H1 (cell line): ENCODE results near the gene STPG1. TPM values are rescaled to one million over a fixed set of nuclear protein-coding genes. Genes with fewer than 3 reads are reported as not detected.

Experiments
- CTCF ChIA-PET: fragments of 300-600 bp; sonication (Branson Sonifier 250); formaldehyde crosslinking; loops from one replicate; lab custom pipeline; 2021; ENCODE audit not compliant: partially characterized antibody; lab: Charles Lee
- POLR2A ChIA-PET: fragments of 300-600 bp; sonication (Branson Sonifier 250); formaldehyde crosslinking; loops from one replicate; lab custom pipeline; 2021; ENCODE audit warnings: inconsistent platforms; ENCODE audit not compliant: partially characterized antibody; lab: Charles Lee
- DNase-seq, 2 experiments: peaks; one replicate each; pipeline versions ENCODE4 v3.0.0 to v3.0.0-alpha.2; 2010 to 2022; ENCODE audit warnings: low spot score in 2 of 2, low read depth in 1 of 2, mixed read lengths in 1 of 2
- FAIRE-seq: peaks from 2 replicates; lab custom pipeline; 2011; peaks lifted over from hg19 to GRCh38; lab: Jason Lieb, UNC
- H2AFZ ChIP-seq: 2 replicates; pipeline ENCODE4 v1.8.1; 2012; ENCODE audit warnings: low read length, inconsistent platforms
- H2AK5ac ChIP-seq: 2 replicates; pipeline ENCODE4 v1.6.1; 2013; ENCODE audit warnings: low read depth, low read length
- H2BK120ac ChIP-seq: replicated peaks from 2 replicates; pipeline ENCODE3; 2013; ENCODE audit warnings: low read depth, low read length, inconsistent platforms
- H2BK12ac ChIP-seq: 2 replicates; pipeline ENCODE4 v1.6.1; 2013; ENCODE audit warnings: low read depth, low read length
- H2BK15ac ChIP-seq: 2 replicates; pipeline ENCODE4 v1.6.1; 2013; ENCODE audit warnings: low read length
- H2BK20ac ChIP-seq: 2 replicates; pipeline ENCODE4 v1.6.1; 2013; ENCODE audit warnings: low read length
- H2BK5ac ChIP-seq: 2 replicates; pipeline ENCODE4 v1.6.1; 2013; ENCODE audit warnings: low read depth, low read length
- H3K14ac ChIP-seq: 2 replicates; pipeline ENCODE4 v1.6.1; 2013; ENCODE audit warnings: inconsistent platforms; ENCODE audit not compliant: insufficient read length
- H3K18ac ChIP-seq: 2 replicates; pipeline ENCODE4 v1.6.1; 2013; ENCODE audit warnings: low read length; ENCODE audit errors: extremely low read depth
- H3K23ac ChIP-seq: 2 replicates; pipeline ENCODE4 v1.6.1; 2013; ENCODE audit warnings: inconsistent platforms; ENCODE audit not compliant: insufficient read length
- H3K23me2 ChIP-seq: 2 replicates; pipeline ENCODE4 v1.6.1; 2013; ENCODE audit warnings: low read depth, low read length
- H3K27ac ChIP-seq: 2 replicates; pipeline ENCODE4 v1.6.1; 2011; ENCODE audit warnings: low read depth, low read length, inconsistent platforms
- H3K27me3 ChIP-seq, 4 experiments: replicated peaks in 1 of 4; 1 replicate in 1 of 4; 2 replicates in 3 of 4; pipeline versions ENCODE4 v1.6.1 to v1.8.1; 2011 to 2013; ENCODE audit warnings: low read length in 3 of 4, mild to moderate bottlenecking in 3 of 4, inconsistent platforms in 2 of 4, mixed read lengths in 2 of 4, moderate library complexity in 1 of 4; ENCODE audit not compliant: control insufficient read depth in 3 of 4, insufficient read depth in 3 of 4; ENCODE audit errors: extremely low read depth in 1 of 4
- H3K36me3 ChIP-seq, 4 experiments: 2 replicates each; pipeline versions ENCODE4 v1.6.1 to v1.8.1; 2011 to 2013; ENCODE audit warnings: mild to moderate bottlenecking in 4 of 4, low read length in 3 of 4, moderate library complexity in 2 of 4, control low read depth in 1 of 4, inconsistent platforms in 1 of 4; ENCODE audit not compliant: insufficient read depth in 4 of 4, control insufficient read depth in 2 of 4
- H3K4ac ChIP-seq: replicated peaks from 2 replicates; pipeline ENCODE3; 2013; ENCODE audit warnings: low read length, low read depth, mixed read lengths, inconsistent platforms; ENCODE audit not compliant: insufficient read length
- H3K4me1 ChIP-seq, 4 experiments: replicated peaks in 1 of 4; 1 replicate in 1 of 4; 2 replicates in 3 of 4; pipeline versions ENCODE4 v1.6.1 to v1.8.1; 2011 to 2013; ENCODE audit warnings: low read length in 3 of 4, inconsistent platforms in 2 of 4, mixed read lengths in 1 of 4; ENCODE audit not compliant: insufficient read depth in 4 of 4, control insufficient read depth in 3 of 4
- H3K4me2 ChIP-seq, 2 experiments: 2 replicates each; pipeline versions ENCODE4 v1.6.1 to v1.8.1; 2011 to 2013; ENCODE audit warnings: low read depth in 2 of 2, low read length in 2 of 2, control low read depth in 1 of 2, inconsistent platforms in 1 of 2, mild to moderate bottlenecking in 1 of 2; ENCODE audit not compliant: insufficient read depth in 1 of 2
- H3K4me3 ChIP-seq, 4 experiments: fragments of 200-600, 300-600 bp in 1 of 4; sonication (generic), shearing (Covaris generic), sonication (Bioruptor Twin) in 1 of 4; 2 replicates each; pipeline versions ENCODE4 v1.5.1 to v1.8.1; 2011 to 2016; ENCODE audit warnings: low read length in 4 of 4, low read depth in 3 of 4, control low read depth in 2 of 4, inconsistent platforms in 2 of 4, mild to moderate bottlenecking in 2 of 4, mixed read lengths in 1 of 4, moderate library complexity in 1 of 4; ENCODE audit not compliant: insufficient read depth in 2 of 4; ENCODE audit errors: extremely low read depth in 1 of 4
- H3K56ac ChIP-seq: replicated peaks from 2 replicates; pipeline ENCODE3; 2013; ENCODE audit warnings: low read depth, mild to moderate bottlenecking, mixed read lengths, low read length, inconsistent platforms; ENCODE audit not compliant: insufficient read length
- H3K79me1 ChIP-seq: 2 replicates; pipeline ENCODE4 v1.6.1; 2013; ENCODE audit warnings: low read depth, low read length, control low read depth
- H3K79me2 ChIP-seq, 2 experiments: 2 replicates each; pipeline versions ENCODE4 v1.6.1 to v1.8.1; 2012 to 2013; ENCODE audit warnings: low read length in 2 of 2, mild to moderate bottlenecking in 2 of 2, inconsistent platforms in 1 of 2; ENCODE audit not compliant: insufficient read depth in 2 of 2, control insufficient read depth in 1 of 2
- H3K9ac ChIP-seq, 4 experiments: replicated peaks in 1 of 4; 1 replicate in 1 of 4; 2 replicates in 3 of 4; pipeline versions ENCODE4 v1.6.1 to v1.8.1; 2011 to 2013; ENCODE audit warnings: low read depth in 3 of 4, low read length in 3 of 4, control low read depth in 2 of 4, mild to moderate bottlenecking in 2 of 4, moderate library complexity in 2 of 4, inconsistent platforms in 1 of 4; ENCODE audit errors: extremely low read depth in 1 of 4
- H3K9me3 ChIP-seq, 2 experiments: 2 replicates each; pipeline versions ENCODE4 v1.6.1 to v1.8.1; 2012 to 2013; ENCODE audit warnings: mild to moderate bottlenecking in 2 of 2, moderate library complexity in 2 of 2, control low read depth in 1 of 2, inconsistent platforms in 1 of 2, low read depth in 1 of 2, low read length in 1 of 2, mixed read lengths in 1 of 2; ENCODE audit not compliant: insufficient read depth in 2 of 2
- H4K20me1 ChIP-seq, 2 experiments: replicated peaks in 1 of 2; 2 replicates each; pipeline versions ENCODE3 to v1.8.1; 2011 to 2013; ENCODE audit warnings: inconsistent platforms in 2 of 2, low read length in 2 of 2, mild to moderate bottlenecking in 1 of 2; ENCODE audit not compliant: insufficient read depth in 2 of 2, control insufficient read depth in 1 of 2
- H4K5ac ChIP-seq: 2 replicates; pipeline ENCODE4 v1.6.1; 2013; ENCODE audit warnings: low read length, low read depth, mixed read lengths, inconsistent platforms; ENCODE audit not compliant: insufficient read length
- H4K8ac ChIP-seq: 2 replicates; pipeline ENCODE4 v1.8.0; 2013; ENCODE audit warnings: mild to moderate bottlenecking, moderate library complexity, low read length, inconsistent platforms; ENCODE audit not compliant: insufficient read depth; ENCODE audit errors: extremely low read depth
- H4K91ac ChIP-seq: replicated peaks from 2 replicates; pipeline ENCODE3; 2013; ENCODE audit warnings: low read length, mixed read lengths, inconsistent platforms; ENCODE audit not compliant: insufficient read length
- ATF3 ChIP-seq: IDR thresholded peaks from 2 replicates; pipeline ENCODE4 v1.6.1; 2011; ENCODE audit warnings: low read depth, mild to moderate bottlenecking, low read length; ENCODE audit not compliant: insufficient read depth
- CTBP2 ChIP-seq: IDR thresholded peaks from 2 replicates; pipeline ENCODE4 v1.7.0; 2011; ENCODE audit warnings: borderline replicate concordance, mild to moderate bottlenecking, moderate library complexity, mixed read lengths, low read length; ENCODE audit not compliant: insufficient read depth, insufficient read length
- HDAC6 ChIP-seq: IDR thresholded peaks from one replicate; pipeline ENCODE4 v1.7.1; 2012; ENCODE audit warnings: low read depth, mild to moderate bottlenecking, inconsistent platforms, low read length, moderate library complexity
- JUND ChIP-seq: IDR thresholded peaks from 2 replicates; pipeline ENCODE4 v1.6.1; 2011; ENCODE audit warnings: mild to moderate bottlenecking, improper control_type of control experiment, low read length
- RNF2 ChIP-seq: fragments of 200-900, 300-1000 bp; sonication (generic); IDR thresholded peaks from 2 replicates; pipeline ENCODE4 v1.7.1; 2016; ENCODE audit warnings: borderline replicate concordance, low read depth, mild to moderate bottlenecking, antibody characterized with exemption, low read length; ENCODE audit not compliant: poor library complexity, severe bottlenecking; ENCODE audit errors: missing control alignments
- SP1 ChIP-seq: IDR thresholded peaks from 2 replicates; pipeline ENCODE4 v1.6.1; 2011; ENCODE audit warnings: low read depth, low read length
- WGBS, 2 experiments: shearing (Covaris generic) in 1 of 2; methylation state at CpG; one replicate each; pipeline versions ENCODE4 v1.1.6 to v1.1.7; 2013 to 2015; ENCODE audit warnings: low lambda C conversion rate in 2 of 2, mixed read lengths in 2 of 2, inconsistent platforms in 1 of 2, low coverage in 1 of 2, missing lambda C conversion rate in 1 of 2; ENCODE audit not compliant: insufficient replicate concordance in 2 of 2, insufficient coverage in 1 of 2, insufficient read length in 1 of 2; ENCODE audit errors: extremely low coverage in 1 of 2, missing lambda C conversion rate in 1 of 2; 5-methylcytosine and 5-hydroxymethylcytosine counted together
- polyA plus RNA-seq, 7 experiments: library from polyadenylated mRNA; depleted of rRNA in 3 of 7; stranded (reverse) in 5 of 7; unstranded in 2 of 7; fragments of >200 nt in 5 of 7; fragments of 200-250 nt in 2 of 7; gene quantifications; 1 replicate in 5 of 7; 2 replicates in 1 of 7; 4 replicates in 1 of 7; pipeline versions ENCODE4 v1.2.1 to v1.2.3, GENCODE V29; 2011 to 2013; ENCODE audit warnings: missing spikeins in 2 of 7, mixed read lengths in 2 of 7
- total RNA-seq: library from RNA; stranded (reverse); fragmentation: NEBNext Ultra II Directional; extraction: Animal tissue kit (Norgen Biotek cat#: 25700); gene quantifications from 2 replicates; pipeline ENCODE4 v1.2.1, GENCODE V29; 2021

STPG1 gene
- total and polyA plus RNA-seq, 2 of the 8 experiments (the other 6 are each of a cell fraction or from before 2014, with no cell fraction given), result 10.3 to 11.2 TPM

GRCh38 chr1:24347159-24347934 lies 66.2 kb downstream of the STPG1 start:
- 0 out of 7 replicates have a peak, but pooled peaks cover 0 to 2% (median 0%) of the 10 kb centered on the region in 4 experiments for H3K27me3 ChIP-seq
- no peak overlapping the region for H2BK20ac ChIP-seq
- no peak overlapping the region for H3K4ac ChIP-seq
- H3K56ac ChIP-seq, result no peak overlapping the region
- no peak overlapping the region for H3K9ac ChIP-seq
- ChIA-PET POLR2A (no interaction called here), CTCF (interaction anchor here (0.6 to 4.0 kb wide), 7 partner anchors 9 to 291 kb away, joined by 3 to 27 read pairs (median 3); no protein-coding TSS in a partner anchor)
- no peak overlapping the region for H3K18ac ChIP-seq
- H4K91ac ChIP-seq, result no peak overlapping the region
- H3K79me1 ChIP-seq, result no peaks in the 10 kb centered on the region
- peak overlapping the region; percentile 81; the same call in 1 of the 2 replicates for H4K8ac ChIP-seq
- no peak overlapping the region for H3K14ac ChIP-seq
- DNase-seq (no peak), FAIRE-seq (no peak)
- no peak overlapping the region for H2BK5ac ChIP-seq
- H4K20me1 ChIP-seq, result no peaks in the 10 kb centered on the region
- H3K23me2 ChIP-seq, result no peaks in the 10 kb centered on the region
- 95% methylated on average over 18 of the region's 19 CpGs; no CpG with 5 or more reads in 1 of the 2 experiments for WGBS, 2 experiments
- no peak overlapping the region for H3K4me3 ChIP-seq
- H2BK120ac ChIP-seq, result no peak overlapping the region
- H2AK5ac ChIP-seq, result no peak overlapping the region
- H2BK12ac ChIP-seq, result no peak overlapping the region
- no peaks in the 10 kb centered on the region for H3K9me3 ChIP-seq
- no peak overlapping the region for H2AFZ ChIP-seq
- H3K79me2 ChIP-seq, result no peaks in the 10 kb centered on the region
- H2BK15ac ChIP-seq, result 0 out of 2 replicates have a peak overlapping the region, but pooled peaks have one; percentile 31
- no peak overlapping the region for H3K23ac ChIP-seq
- H4K5ac ChIP-seq, result no peak overlapping the region
- TF ChIP-seq JUND (no peak), ATF3 (no peak), CTBP2 (no peak), HDAC6 (no peak), RNF2 (no peak), SP1 (no peak)
- no peaks in the 10 kb centered on the region; a peak in 1 of 8 replicates for H3K36me3 ChIP-seq
- H3K4me1 ChIP-seq, result peaks cover 0 to 4% (median 2%) of the 10 kb centered on the region in 4 experiments; a peak in 4 of 7 replicates
- no peak overlapping the region for H3K4me2 ChIP-seq
- no peak overlapping the region for H3K27ac ChIP-seq
